Right kidney (tissue), 1 donor: ENCODE measurements around the gene MYCBP2.
"Not testable (repeated sequence)": the region's sequence is repeated elsewhere in the genome, so short reads cannot be mapped to it uniquely, and the experiment has no call there.

Experiments used
- DNase-seq: peaks from one replicate; pipeline ENCODE4 v3.0.0-alpha.2; 2016

Gene MYCBP2

GRCh38 chr13:77215543-77215942 lies 111.4 kb downstream of the MYCBP2 start:
- DNase-seq = no peak

DNA sequence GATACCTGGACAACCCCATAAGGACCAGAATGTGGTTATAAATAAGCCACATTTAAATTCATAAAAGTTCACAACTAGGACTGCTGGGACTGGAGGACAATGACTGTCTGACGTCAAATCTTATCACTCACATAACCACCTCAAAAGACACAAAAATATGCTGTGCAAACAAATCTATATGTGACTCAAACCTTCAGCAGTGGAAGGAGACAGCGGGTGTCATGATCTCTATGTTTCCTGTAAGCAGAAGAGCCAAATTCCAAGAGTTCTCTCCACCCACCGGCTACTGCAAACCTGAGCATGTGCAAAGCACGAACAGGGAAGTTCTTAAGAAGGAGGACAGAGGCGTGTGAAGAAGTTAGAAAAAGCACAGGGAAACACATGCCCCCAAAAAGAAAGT lies 113.2 kb downstream of the MYCBP2 start:
- DNase-seq = no peak

- no peak for DNase-seq
Measured at GRCh38 chr13:77207943-77208342, 119.0 kb downstream of the MYCBP2 start.

- DNase-seq = not testable (repeated sequence)
Measured at GRCh38 chr13:77198995-77199394, 127.9 kb downstream of the MYCBP2 start.

DNA sequence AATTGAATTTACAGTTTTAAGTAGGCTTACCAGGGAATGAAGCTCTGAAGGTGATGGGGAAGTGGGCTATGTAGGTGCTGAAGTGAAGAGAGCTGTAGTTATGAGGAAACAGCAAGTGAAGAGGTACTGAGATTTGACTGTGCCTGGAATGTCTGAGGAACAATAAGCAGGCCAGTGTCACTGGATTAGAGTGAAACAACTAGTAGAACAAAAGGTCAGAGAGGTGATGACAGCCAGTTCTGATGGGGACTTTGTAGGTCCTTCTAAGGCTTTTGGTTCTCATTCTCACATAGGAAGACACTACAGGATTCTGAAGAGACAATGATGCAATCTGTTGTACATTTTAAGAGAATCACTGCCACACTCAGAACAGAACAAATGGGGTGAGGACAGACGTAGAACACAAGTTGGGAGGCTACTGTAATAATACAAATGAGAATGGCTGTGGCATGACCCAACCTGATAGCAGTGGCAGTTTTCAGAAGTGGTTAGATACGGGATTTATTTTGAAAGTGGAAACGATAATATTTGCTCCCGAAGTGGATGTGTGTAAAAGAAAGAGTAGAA lies 130.8 kb downstream of the MYCBP2 start:
- no peak for DNase-seq

DNA sequence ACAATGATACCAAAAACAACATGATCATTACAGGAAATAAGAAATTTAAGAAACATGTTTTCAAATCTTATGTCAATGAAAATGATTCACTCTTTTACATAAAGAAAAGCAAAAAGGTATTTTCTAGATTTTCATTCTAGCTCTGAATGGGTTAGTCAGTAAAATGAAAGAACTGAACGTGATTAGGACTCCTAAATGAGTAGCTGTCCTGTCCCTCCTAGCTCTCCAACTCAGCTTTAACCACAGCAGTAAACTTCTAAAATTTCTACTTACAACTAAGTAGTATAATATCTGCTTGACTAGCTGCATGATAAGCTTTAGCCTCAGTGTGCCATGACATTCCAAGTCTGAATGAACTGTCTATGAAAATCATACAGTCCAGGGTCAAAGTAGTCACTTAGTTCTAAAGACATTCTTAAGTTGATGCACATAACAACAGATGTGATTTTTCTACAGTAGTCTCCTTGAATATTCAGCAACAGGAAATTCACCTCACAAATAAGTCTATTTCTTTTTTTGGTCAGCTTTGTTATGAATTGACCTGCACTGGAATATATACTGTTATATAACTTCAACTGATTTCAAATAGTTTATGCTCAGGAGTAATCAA lies 136.4 kb downstream of the MYCBP2 start:
- no peak for DNase-seq

DNA sequence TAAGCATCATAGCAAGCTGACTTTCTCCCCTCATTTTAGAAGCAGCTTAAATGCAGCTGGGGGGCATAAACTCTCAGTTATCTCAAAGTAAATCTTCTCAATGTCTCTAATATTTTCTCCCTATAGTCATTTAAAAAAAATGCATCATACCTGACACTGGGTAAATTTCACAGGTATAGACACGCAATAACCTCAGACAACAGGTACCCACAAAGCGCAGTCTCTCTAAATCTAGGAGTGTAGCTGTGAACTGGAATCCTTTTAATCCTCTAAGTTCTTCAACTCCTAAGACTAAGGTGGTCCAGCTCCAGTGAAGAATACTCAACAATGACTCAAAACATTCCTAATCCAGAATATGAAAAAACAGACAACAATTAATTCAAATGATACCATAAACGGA lies 141.2 kb downstream of the MYCBP2 start:
- DNase-seq = no peak

DNA sequence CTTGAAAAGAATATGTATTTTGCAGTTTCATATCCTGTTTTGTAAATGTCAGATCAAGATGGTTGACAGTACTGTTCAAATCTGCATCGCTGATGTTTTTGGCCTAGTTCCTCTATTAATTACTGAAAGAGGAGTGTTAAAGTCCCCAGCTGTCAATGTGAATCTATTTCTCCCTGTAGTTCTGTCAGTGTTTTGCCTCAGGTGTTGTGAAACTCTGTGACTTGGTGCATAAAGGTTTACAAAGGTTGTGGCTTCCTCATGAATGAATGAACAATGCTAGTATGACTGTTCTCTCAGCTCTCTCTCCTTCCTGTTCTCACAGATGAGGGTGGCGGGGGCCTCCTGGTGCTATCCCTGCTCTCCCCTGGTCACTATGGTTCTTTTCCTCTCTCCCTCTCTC lies 142.4 kb downstream of the MYCBP2 start:
- no peak for DNase-seq

GRCh38 chr13:77180011-77180410 lies 146.9 kb downstream of the MYCBP2 start:
- no peak for DNase-seq

DNA sequence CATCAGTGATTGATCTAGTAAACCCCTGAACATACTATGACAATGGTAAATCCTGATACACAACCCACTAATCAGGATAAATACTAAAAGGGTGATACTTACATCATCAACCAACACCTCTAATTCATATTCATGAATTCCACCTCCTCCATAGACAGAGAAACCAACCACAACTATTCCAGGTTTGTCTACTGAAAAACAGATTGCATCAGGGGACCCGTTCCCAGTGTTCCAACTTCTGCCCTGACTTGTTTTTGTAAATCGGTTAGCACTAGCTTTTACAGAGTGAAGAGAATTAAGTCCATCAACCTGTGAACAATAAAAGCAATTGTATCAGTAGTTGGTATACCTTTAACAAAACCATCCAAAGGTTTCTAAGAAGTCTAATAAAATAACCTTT lies 149.2 kb downstream of the MYCBP2 start:
- DNase-seq = no peak

GRCh38 chr13:77176350-77176749 lies 150.5 kb downstream of the MYCBP2 start:
- no peak for DNase-seq

GRCh38 chr13:77172650-77173049 lies 154.2 kb downstream of the MYCBP2 start:
- DNase-seq = no peak

- no peak for DNase-seq
Measured at GRCh38 chr13:77171451-77171850, 155.4 kb downstream of the MYCBP2 start.

- DNase-seq = no peak
Measured at GRCh38 chr13:77168237-77168636, 158.7 kb downstream of the MYCBP2 start.

GRCh38 chr13:77150651-77151050 lies 176.2 kb downstream of the MYCBP2 start:
- DNase-seq = no peak

GRCh38 chr13:77143431-77143830 lies 183.5 kb downstream of the MYCBP2 start:
- no peak for DNase-seq

DNA sequence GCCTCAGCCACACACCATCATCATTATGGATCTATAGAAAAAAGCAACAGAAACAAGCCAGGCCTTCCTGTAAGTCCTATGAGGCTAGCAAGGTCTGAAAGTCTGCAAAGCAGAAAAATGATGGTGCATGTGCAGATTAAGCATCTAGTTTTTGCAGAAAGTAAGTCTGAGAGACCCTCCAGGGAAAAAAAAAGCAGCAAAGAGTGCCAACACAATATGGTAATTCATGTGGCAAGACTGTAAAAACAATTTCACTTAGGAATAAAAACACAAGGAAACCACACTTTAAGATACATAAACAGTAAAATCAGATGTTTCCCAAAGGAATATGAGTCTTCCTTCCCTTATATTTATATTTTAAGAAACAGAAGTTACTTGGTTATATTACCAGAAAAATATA lies 187.6 kb downstream of the MYCBP2 start:
- DNase-seq = no peak

- DNase-seq = no peak
Measured at GRCh38 chr13:77138813-77139212, 188.1 kb downstream of the MYCBP2 start.

GRCh38 chr13:77136902-77137420 lies 189.9 kb downstream of the MYCBP2 start:
- DNase-seq = no peak

DNA sequence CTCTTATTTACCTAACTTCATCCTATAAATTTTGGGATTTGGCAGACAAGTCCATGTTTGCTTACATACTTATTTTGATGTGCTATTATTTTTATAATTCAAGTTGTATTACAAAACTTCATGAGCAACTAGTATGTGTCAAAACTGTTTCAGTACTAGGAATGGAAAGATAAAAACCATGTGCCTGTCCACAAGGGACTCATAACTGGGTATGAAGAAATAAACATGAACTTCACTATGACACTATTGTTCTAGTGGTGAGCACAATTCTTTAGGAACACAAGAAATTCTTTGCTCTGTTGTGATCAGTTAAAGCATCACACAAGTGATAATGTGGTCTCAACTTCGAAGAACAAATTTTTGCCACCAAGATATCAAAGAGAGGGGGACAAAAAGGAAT lies 202.5 kb downstream of the MYCBP2 start:
- DNase-seq = no peak

- DNase-seq = no peak
Measured at GRCh38 chr13:77118134-77118533, 208.8 kb downstream of the MYCBP2 start.

DNA sequence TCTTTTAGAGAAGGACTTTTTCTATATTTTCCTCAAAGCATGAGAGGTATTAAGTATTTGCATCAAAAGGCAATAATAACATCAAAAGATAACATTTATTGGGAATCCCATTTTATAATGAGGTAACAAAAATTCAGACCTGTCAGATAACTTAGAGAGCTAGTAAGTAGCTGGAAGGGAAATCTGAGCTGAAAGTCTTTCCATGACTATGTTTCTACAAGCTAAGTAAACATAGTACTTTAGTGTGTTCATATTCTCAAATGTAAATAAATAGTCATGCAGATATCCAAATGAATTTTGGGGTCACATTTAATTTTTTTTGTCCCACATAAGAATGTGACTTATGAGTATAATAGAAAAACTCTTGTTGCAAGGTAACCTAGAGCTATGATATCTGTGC lies 212.6 kb downstream of the MYCBP2 start:
- no peak for DNase-seq

GRCh38 chr13:77113496-77113895 lies 213.4 kb downstream of the MYCBP2 start:
- DNase-seq = no peak

DNA sequence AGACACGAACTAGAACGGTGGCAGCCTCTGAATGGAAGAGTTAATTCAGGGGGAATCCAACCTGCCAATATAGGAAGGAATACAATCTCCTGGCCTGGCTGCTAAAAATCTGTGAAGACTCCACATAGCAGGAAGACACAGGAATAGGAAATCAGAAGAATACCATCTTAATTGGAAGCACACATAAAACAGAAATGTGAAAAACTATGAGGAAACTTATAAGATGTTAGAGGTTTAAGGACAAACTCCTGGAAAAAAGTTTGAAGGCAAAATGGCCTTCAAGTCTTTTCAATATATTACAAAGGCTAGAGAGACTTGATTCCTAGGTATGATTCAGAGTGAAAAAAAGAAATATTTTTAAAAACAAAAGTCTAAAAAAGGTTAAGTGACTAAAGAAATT lies 221.8 kb downstream of the MYCBP2 start:
- no peak for DNase-seq

DNA sequence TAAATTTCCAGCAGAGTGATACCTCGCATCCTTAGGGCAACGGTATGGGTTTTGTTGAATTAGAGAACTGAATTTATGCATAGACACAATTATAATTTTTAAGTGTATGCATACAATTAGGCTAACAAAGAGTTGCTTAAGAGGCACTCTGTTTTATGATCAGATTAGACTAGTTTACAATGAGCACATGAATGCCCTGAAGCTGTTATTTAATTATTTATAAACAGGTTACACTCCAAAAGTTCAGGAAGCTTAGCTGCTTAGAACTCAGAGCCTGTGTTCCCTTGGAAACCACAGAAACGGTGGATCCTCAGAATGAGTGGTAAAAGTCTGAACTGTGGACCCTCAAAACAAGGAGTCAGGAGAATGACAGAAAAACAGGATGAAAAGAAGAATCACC lies 227.5 kb downstream of the MYCBP2 start:
- DNase-seq = no peak
